ENCODE measurements around the gene UNC13B.

The UNC13B gene

GRCh38 chr9:35116539-35116897 lies 45.3 kb upstream of the UNC13B start:
- POLR2A ChIA-PET (ENCODE audit: low non-redundant PET) = interaction anchor here (1.4 to 1.9 kb wide), 2 partner anchors 13 to 45 kb away, joined by 6 to 7 read pairs; partner anchors contain the start of genes STOML2 and UNC13B
- CTCF ChIA-PET = interaction anchor here (0.7 to 2.1 kb wide), 16 partner anchors 8 to 432 kb away, joined by 3 to 13 read pairs (median 4); partner anchors contain the start of gene UNC13B
- H3K27ac ChIP-seq = peak overlapping the region; percentile 97
- no peak for TF ChIP-seq CTCF (conservative IDR thresholded peaks at IDR 0.05; ENCODE audit: low read depth)
- no peak for DNase-seq (ENCODE audit: low spot score)

GRCh38 chr9:35116898-35117551 lies 44.8 kb upstream of the UNC13B start:
- H3K27ac ChIP-seq = peak overlapping the region; percentile 97
- ChIA-PET CTCF (interaction anchor here (0.6 to 2.1 kb wide), 16 partner anchors 9 to 431 kb away, joined by 3 to 13 read pairs (median 4); partner anchors contain the start of gene UNC13B), POLR2A (ENCODE audit: low non-redundant PET) (interaction anchor here (0.7 to 1.9 kb wide), 2 partner anchors 45 to 298 kb away, joined by 3 to 7 read pairs; partner anchors contain the start of gene UNC13B)
- peak; percentile 91 for DNase-seq (ENCODE audit: low spot score)
- peak; percentile 100 for TF ChIP-seq CTCF (conservative IDR thresholded peaks at IDR 0.05; ENCODE audit: low read depth)

GRCh38 chr9:35134920-35135319 lies 26.9 kb upstream of the UNC13B start:
- TF ChIP-seq CTCF (conservative IDR thresholded peaks at IDR 0.05; ENCODE audit: low read depth) = no peak
- POLR2A ChIA-PET (ENCODE audit: low non-redundant PET) = no interaction called here
- no peak for DNase-seq (ENCODE audit: low spot score)
- H3K27ac ChIP-seq = no peak overlapping the region
- CTCF ChIA-PET = no interaction called here

GRCh38 chr9:35135988-35136387 lies 25.8 kb upstream of the UNC13B start:
- DNase-seq (ENCODE audit: low spot score) = no peak
- TF ChIP-seq CTCF (conservative IDR thresholded peaks at IDR 0.05; ENCODE audit: low read depth) = no peak
- H3K27ac ChIP-seq = no peak overlapping the region
- CTCF ChIA-PET = interaction anchor here (0.7 to 1.0 kb wide), 3 partner anchors 17 to 127 kb away, joined by 3 to 4 read pairs (median 3); no protein-coding TSS in a partner anchor
- POLR2A ChIA-PET (ENCODE audit: low non-redundant PET) = no interaction called here

- TF ChIP-seq CTCF (conservative IDR thresholded peaks at IDR 0.05; ENCODE audit: low read depth) = no peak
- no peak overlapping the region for H3K27ac ChIP-seq
- CTCF ChIA-PET = interaction anchor here (1.0 kb wide), 1 partner anchor 18 kb away, joined by 3 read pairs; no protein-coding TSS in a partner anchor
- DNase-seq (ENCODE audit: low spot score) = no peak
- POLR2A ChIA-PET (ENCODE audit: low non-redundant PET) = no interaction called here
Observed at GRCh38 chr9:35136866-35137265, 24.9 kb upstream of the UNC13B start.

- TF ChIP-seq CTCF (conservative IDR thresholded peaks at IDR 0.05; ENCODE audit: low read depth) = no peak
- CTCF ChIA-PET = interaction anchor here (0.7 kb wide), 1 partner anchor 1533 kb away, joined by 4 read pairs; no protein-coding TSS in a partner anchor
- POLR2A ChIA-PET (ENCODE audit: low non-redundant PET) = no interaction called here
- DNase-seq (ENCODE audit: low spot score) = no peak
- H3K27ac ChIP-seq = no peak overlapping the region
Observed at GRCh38 chr9:35140093-35140492, 21.7 kb upstream of the UNC13B start.

Data from RWPE1 (cell line).